Muscle of leg (tissue), 11 donors: Measurements from ENCODE around the gene CCL11. TPM values are rescaled to one million over a fixed set of nuclear protein-coding genes. Genes with fewer than 3 reads are reported as not detected.
"Not testable (repeated sequence)": the region's sequence is repeated elsewhere in the genome, so short reads cannot be mapped to it uniquely, and the experiment has no call there.

ENCODE experiments used
- DNase-seq: peaks from one replicate; pipeline ENCODE4 v3.0.0; 2013
- H3K27ac ChIP-seq: one replicate; pipeline ENCODE4 v1.5.1; 2013; ENCODE audit warnings: mild to moderate bottlenecking, low read length, control low read depth
- H3K27me3 ChIP-seq: one replicate; pipeline ENCODE4 v1.6.1; 2013; ENCODE audit warnings: low read length; ENCODE audit not compliant: control insufficient read depth, insufficient read depth
- H3K36me3 ChIP-seq: one replicate; pipeline ENCODE4 v1.6.1; 2013; ENCODE audit warnings: low read length; ENCODE audit not compliant: control insufficient read depth, insufficient read depth
- H3K4me1 ChIP-seq: one replicate; pipeline ENCODE4 v1.6.1; 2013; ENCODE audit warnings: low read length; ENCODE audit not compliant: control insufficient read depth, insufficient read depth
- H3K4me3 ChIP-seq: one replicate; pipeline ENCODE4 v1.5.1; 2013; ENCODE audit warnings: low read length, control low read depth
- H3K9me3 ChIP-seq: replicated peaks from 2 replicates; pipeline ENCODE4 v1.6.1; 2013; ENCODE audit warnings: low read depth, low read length; ENCODE audit not compliant: control insufficient read depth
- WGBS: methylation state at CpG from one replicate; pipeline ENCODE4 v1.1.5; 2013; ENCODE audit warnings: missing lambda C conversion rate; ENCODE audit not compliant: insufficient coverage; 5-methylcytosine and 5-hydroxymethylcytosine counted together
- polyA plus RNA-seq, 8 donors: library from polyadenylated mRNA; unstranded; fragments of 120-200 nt; gene quantifications; one replicate each; pipeline versions ENCODE4 v1.2.1 to v1.2.3, GENCODE V29; 2013; ENCODE audit warnings: inconsistent platforms in 1 of 8, low replicate concordance in 1 of 8; ENCODE audit not compliant: insufficient read length in 8 of 8, insufficient read depth in 1 of 8
- total RNA-seq: library from RNA; stranded (reverse); fragments of 120-200 nt; gene quantifications from one replicate; pipeline ENCODE4 v1.2.4, GENCODE V29; 2013

The CCL11 gene
- total and polyA plus RNA-seq, 9 donors: 0.09 to 0.47 (median 0.29) TPM; not detected in 2

- no peak for DNase-seq
- no peaks in the 10 kb centered on the region for H3K27me3 ChIP-seq
- no peak overlapping the region for H3K27ac ChIP-seq
- H3K4me3 ChIP-seq: no peak overlapping the region
- H3K9me3 ChIP-seq: no peaks in the 10 kb centered on the region
- peaks cover 4% of the 10 kb centered on the region for H3K4me1 ChIP-seq
- H3K36me3 ChIP-seq: no peaks in the 10 kb centered on the region
Measured at GRCh38 chr17:34321964-34322363, 36.4 kb downstream of the CCL11 start.

GRCh38 chr17:34327580-34327979 is 42.0 kb downstream of the CCL11 start:
- not testable (repeated sequence) for H3K36me3 ChIP-seq, H3K27me3 ChIP-seq, H3K27ac ChIP-seq, H3K9me3 ChIP-seq, H3K4me1 ChIP-seq, H3K4me3 ChIP-seq
- DNase-seq: peak; percentile 76
- WGBS: no CpG with 5 or more reads among the region's 4 CpGs

- WGBS: no CpG with 5 or more reads among the region's 1 CpG
- no peak overlapping the region for H3K4me3 ChIP-seq
- DNase-seq: no peak
- no peaks in the 10 kb centered on the region for H3K9me3 ChIP-seq
- H3K36me3 ChIP-seq: no peaks in the 10 kb centered on the region
- no peaks in the 10 kb centered on the region for H3K4me1 ChIP-seq
- H3K27me3 ChIP-seq: no peaks in the 10 kb centered on the region
- H3K27ac ChIP-seq: no peak overlapping the region
Measured at GRCh38 chr17:34337701-34338100, 52.2 kb downstream of the CCL11 start.

Other genes with a start within 250 kb of the CCL11 start
- gene CCL2, start 30.5 kb upstream of the CCL11 start, total RNA-seq: 53.8 TPM
- 10 to 100 TPM; 35.3 to 77.4 (median 58.5) TPM for gene CCL2, start 30.5 kb upstream of the CCL11 start, polyA plus RNA-seq
- not detected for gene CCL7, start 15.5 kb upstream of the CCL11 start, total RNA-seq
- not detected for gene CCL7, start 15.5 kb upstream of the CCL11 start, polyA plus RNA-seq
- gene CCL8, start 33.7 kb downstream of the CCL11 start, total RNA-seq: 0.44 TPM
- gene CCL8, start 33.7 kb downstream of the CCL11 start, polyA plus RNA-seq: 1 to 10 TPM in 1 of 8 donors, under 1 TPM in 7; 0.49 to 1.5 (median 0.65) TPM
- gene CCL13, start 70.7 kb downstream of the CCL11 start, total RNA-seq: 3.5 TPM
- 1 to 10 TPM in 3 of 8 donors, under 1 TPM in 5; 0.31 to 2.2 (median 0.81) TPM for gene CCL13, start 70.7 kb downstream of the CCL11 start, polyA plus RNA-seq
- gene CCL1, start 77.5 kb downstream of the CCL11 start, total RNA-seq: not detected
- not detected for gene CCL1, start 77.5 kb downstream of the CCL11 start, polyA plus RNA-seq